Progenitor cell of endocrine pancreas (in vitro differentiated cells): Measurements from ENCODE around the gene OR8B12. TPM values are rescaled to one million over a fixed set of nuclear protein-coding genes. Genes with fewer than 3 reads are reported as not detected.
"Not testable (repeated sequence)": the region's sequence is repeated elsewhere in the genome, so short reads cannot be mapped to it uniquely, and the experiment has no call there.

ENCODE experiments used
- DNase-seq: peaks from one replicate; pipeline ENCODE4 v3.0.0; 2021; ENCODE audit warnings: low spot score; ENCODE audit not compliant: unreplicated experiment
- H3K27ac Mint-ChIP-seq: 2 replicates; pipeline ENCODE4 v1.8.0; 2021; ENCODE audit warnings: mild to moderate bottlenecking, moderate library complexity, mixed read lengths
- H3K27me3 Mint-ChIP-seq: 2 replicates; pipeline ENCODE4 v1.8.0; 2021; ENCODE audit warnings: mixed read lengths
- H3K36me3 Mint-ChIP-seq: 2 replicates; pipeline ENCODE4 v1.8.0; 2022; ENCODE audit warnings: mixed read lengths; ENCODE audit not compliant: insufficient read depth
- H3K4me1 Mint-ChIP-seq: 2 replicates; pipeline ENCODE4 v1.8.0; 2021; ENCODE audit warnings: low read depth, mixed read lengths
- H3K4me3 Mint-ChIP-seq: 2 replicates; pipeline ENCODE4 v1.8.0; 2021; ENCODE audit warnings: low read depth, mild to moderate bottlenecking, moderate library complexity, mixed read lengths
- H3K9me3 Mint-ChIP-seq: 2 replicates; pipeline ENCODE4 v1.8.0; 2021; ENCODE audit warnings: low read depth, mixed read lengths
- CTCF ChIP-seq: fragments of 200-600 bp; sonication (generic); IDR thresholded peaks from one replicate; pipeline ENCODE4 v1.5.0; 2021; ENCODE audit warnings: antibody characterized with exemption, mild to moderate bottlenecking; ENCODE audit not compliant: unreplicated experiment
- total RNA-seq: library from RNA; stranded (reverse); gene quantifications from 2 replicates; pipeline ENCODE4 v1.2.1, GENCODE V29; 2021

Gene OR8B12
- total RNA-seq, 1 donor from 2014 or later = not detected

- no peak for TF ChIP-seq CTCF
- no peaks in the 10 kb centered on the region for H3K9me3 Mint-ChIP-seq
- no peak overlapping the region for H3K4me3 Mint-ChIP-seq
Observed at GRCh38 chr11:124517314-124517713, 26.1 kb downstream of the OR8B12 start.

GRCh38 chr11:124514675-124515074 lies 28.8 kb downstream of the OR8B12 start:
- peaks cover 27% of the 10 kb centered on the region for H3K27me3 Mint-ChIP-seq
- H3K27ac Mint-ChIP-seq, H3K4me1 Mint-ChIP-seq, DNase-seq, H3K4me3 Mint-ChIP-seq, H3K9me3 Mint-ChIP-seq, H3K36me3 Mint-ChIP-seq: not testable (repeated sequence)

More at GRCh38 chr11:124517314-124517713, 26.1 kb downstream of the OR8B12 start:
- Mint-ChIP-seq H3K27ac (no peak overlapping the region), H3K36me3 (no peaks in the 10 kb centered on the region), H3K4me1 (no peaks in the 10 kb centered on the region), H3K27me3 (peaks cover 30% of the 10 kb centered on the region)
- DNase-seq = no peak

GRCh38 chr11:124514131-124514530 lies 29.3 kb downstream of the OR8B12 start:
- DNase-seq = no peak
- H3K4me1 Mint-ChIP-seq = no peaks in the 10 kb centered on the region
- no peaks in the 10 kb centered on the region for H3K36me3 Mint-ChIP-seq

GRCh38 chr11:124511745-124512144 lies 31.7 kb downstream of the OR8B12 start:
- Mint-ChIP-seq H3K36me3 (no peaks in the 10 kb centered on the region), H3K27me3 (peaks cover 23% of the 10 kb centered on the region), H3K4me1 (no peaks in the 10 kb centered on the region), H3K27ac (no peak overlapping the region), H3K4me3 (no peak overlapping the region), H3K9me3 (peaks cover 17% of the 10 kb centered on the region)
- DNase-seq = no peak
- no peak for TF ChIP-seq CTCF

More at GRCh38 chr11:124514131-124514530, 29.3 kb downstream of the OR8B12 start:
- Mint-ChIP-seq H3K4me3 (no peak overlapping the region), H3K27me3 (peaks cover 30% of the 10 kb centered on the region), H3K9me3 (no peaks in the 10 kb centered on the region), H3K27ac (no peak overlapping the region)
- no peak for TF ChIP-seq CTCF

- Mint-ChIP-seq H3K4me1 (no peaks in the 10 kb centered on the region), H3K9me3 (peaks cover 17% of the 10 kb centered on the region), H3K36me3 (no peaks in the 10 kb centered on the region), H3K27me3 (peaks cover 17% of the 10 kb centered on the region), H3K27ac (no peak overlapping the region), H3K4me3 (no peak overlapping the region)
- no peak for DNase-seq
- TF ChIP-seq CTCF = no peak
Observed at GRCh38 chr11:124510279-124510678, 33.2 kb downstream of the OR8B12 start.

GRCh38 chr11:124499711-124500110 lies 43.7 kb downstream of the OR8B12 start:
- no peaks in the 10 kb centered on the region for H3K4me1 Mint-ChIP-seq
- TF ChIP-seq CTCF = no peak
- H3K9me3 Mint-ChIP-seq = no peaks in the 10 kb centered on the region
- no peaks in the 10 kb centered on the region for H3K36me3 Mint-ChIP-seq
- no peak overlapping the region for H3K27ac Mint-ChIP-seq
- no peak overlapping the region for H3K4me3 Mint-ChIP-seq
- peaks cover 11% of the 10 kb centered on the region for H3K27me3 Mint-ChIP-seq
- no peak for DNase-seq
